Endothelial cell of umbilical vein (primary cell): ENCODE results near the gene MAPK11. TPM values are rescaled to one million over a fixed set of nuclear protein-coding genes. Genes with fewer than 3 reads are reported as not detected.

Experiments used
- BruUV-seq: library from RNA; stranded (reverse); fragments of 400-500 nt; replicated peaks from 2 replicates; lab custom pipeline; 2021; lab: Mats Ljungman, UMichigan
- CTCF ChIA-PET: fragments of 300-600, 350-600 bp; sonication (Branson Sonifier 250); formaldehyde crosslinking; loops from one replicate; lab custom pipeline; 2021; ENCODE audit warnings: antibody characterized with exemption, inconsistent platforms; lab: Charles Lee
- POLR2A ChIA-PET: fragments of 300-600, 350-600 bp; sonication (Branson Sonifier 250); formaldehyde crosslinking; loops from one replicate; lab custom pipeline; 2021; ENCODE audit warnings: antibody characterized with exemption, inconsistent platforms; lab: Charles Lee
- DNase-seq: peaks from one replicate; pipeline ENCODE4 v3.0.0-alpha.2; 2011; ENCODE audit warnings: low read depth, low spot score
- FAIRE-seq: peaks from 2 replicates; lab custom pipeline; 2011; peaks lifted over from hg19 to GRCh38; lab: Jason Lieb, UNC
- H2AFZ ChIP-seq: 2 replicates; pipeline ENCODE4 v1.6.0; 2012; ENCODE audit warnings: low read depth, low read length, control low read depth, inconsistent platforms
- H3K27ac ChIP-seq: 2 replicates; pipeline ENCODE4 v1.5.1; 2011; ENCODE audit warnings: low read depth, mild to moderate bottlenecking, control low read depth, low read length, moderate library complexity; ENCODE audit not compliant: insufficient read depth
- H3K27me3 ChIP-seq, 2 experiments: 2 replicates each; pipeline versions ENCODE4 v1.6.0 to v1.6.1; 2011; ENCODE audit warnings: low read length in 2 of 2, mixed read lengths in 1 of 2; ENCODE audit not compliant: control insufficient read depth in 2 of 2, insufficient read depth in 2 of 2
- H3K36me3 ChIP-seq, 2 experiments: 2 replicates in 1 of 2; 3 replicates in 1 of 2; pipeline ENCODE4 v1.5.1; 2011; ENCODE audit warnings: low read length in 2 of 2, mild to moderate bottlenecking in 1 of 2, moderate library complexity in 1 of 2; ENCODE audit not compliant: control insufficient read depth in 2 of 2, insufficient read depth in 2 of 2; ENCODE audit errors: extremely low read depth in 1 of 2
- H3K4me1 ChIP-seq: 3 replicates; pipeline ENCODE4 v1.5.1; 2011; ENCODE audit warnings: mild to moderate bottlenecking, low read length; ENCODE audit not compliant: control insufficient read depth, insufficient read depth; ENCODE audit errors: extremely low read depth
- H3K4me2 ChIP-seq: 2 replicates; pipeline ENCODE4 v1.6.1; 2011; ENCODE audit warnings: low read length, control low read depth, mixed read lengths; ENCODE audit not compliant: insufficient read depth
- H3K4me3 ChIP-seq, 3 experiments: fragments of 200-600 bp in 1 of 3; sonication (generic), shearing (Covaris generic) in 1 of 3; replicated peaks in 1 of 3; 2 replicates each; pipeline ENCODE4 v1.5.1; 2011 to 2016; ENCODE audit warnings: control low read depth in 3 of 3, low read length in 3 of 3, mild to moderate bottlenecking in 2 of 3, inconsistent platforms in 1 of 3, low read depth in 1 of 3, moderate library complexity in 1 of 3; ENCODE audit not compliant: insufficient read depth in 1 of 3
- H3K79me2 ChIP-seq: 2 replicates; pipeline ENCODE4 v1.6.0; 2012; ENCODE audit warnings: low read length, inconsistent platforms; ENCODE audit not compliant: control insufficient read depth, insufficient read depth
- H3K9ac ChIP-seq: replicated peaks from 2 replicates; pipeline ENCODE3; 2011; ENCODE audit warnings: low read length, control low read depth; ENCODE audit not compliant: insufficient read depth; ENCODE audit errors: extremely low read depth
- H3K9me1 ChIP-seq: replicated peaks from 3 replicates; pipeline ENCODE4 v1.6.0; 2011; ENCODE audit warnings: mild to moderate bottlenecking, low read length; ENCODE audit not compliant: control insufficient read depth, insufficient read depth; ENCODE audit errors: extremely low read depth
- H3K9me3 ChIP-seq: replicated peaks from 2 replicates; pipeline ENCODE4 v1.5.1; 2012; ENCODE audit warnings: low read length, inconsistent platforms; ENCODE audit not compliant: control insufficient read depth, insufficient read depth
- H4K20me1 ChIP-seq: replicated peaks from 2 replicates; pipeline ENCODE3; 2011; ENCODE audit warnings: mild to moderate bottlenecking, low read length; ENCODE audit not compliant: control insufficient read depth, insufficient read depth; ENCODE audit errors: extremely low read depth
- CTCF ChIP-seq, 2 donors: IDR thresholded peaks; 1 replicate in 1 of 2; 2 replicates in 1 of 2; pipeline ENCODE4 v1.5.1; 2011; ENCODE audit warnings: low read length in 2 of 2, mild to moderate bottlenecking in 2 of 2, moderate library complexity in 2 of 2, control low read depth in 1 of 2, inconsistent platforms in 1 of 2, low read depth in 1 of 2; ENCODE audit not compliant: insufficient read depth in 1 of 2; ENCODE audit errors: extremely low read depth in 1 of 2
- EZH2 ChIP-seq: IDR thresholded peaks from 2 replicates; pipeline ENCODE4 v1.6.1; 2012; ENCODE audit warnings: borderline replicate concordance, low read depth, mild to moderate bottlenecking, moderate library complexity, low read length, inconsistent platforms; ENCODE audit not compliant: severe bottlenecking
- FOS ChIP-seq: IDR thresholded peaks from 2 replicates; pipeline ENCODE4 v1.6.1; 2011; ENCODE audit warnings: mild to moderate bottlenecking, low read length, moderate library complexity, borderline replicate concordance; ENCODE audit not compliant: insufficient read depth
- GATA2 ChIP-seq: IDR thresholded peaks from 2 replicates; pipeline ENCODE4 v1.7.0; 2011; ENCODE audit warnings: low read depth, mild to moderate bottlenecking, moderate library complexity, mixed read lengths, low read length; ENCODE audit not compliant: insufficient read length, insufficient read depth
- MAX ChIP-seq: IDR thresholded peaks from 2 replicates; pipeline ENCODE4 v1.6.1; 2011; ENCODE audit not compliant: insufficient read depth, insufficient read length
- MYC ChIP-seq: IDR thresholded peaks from one replicate; pipeline ENCODE4 v1.6.1; 2011; ENCODE audit warnings: mild to moderate bottlenecking, low read depth, low read length
- POLR2A ChIP-seq: IDR thresholded peaks from 2 replicates; pipeline ENCODE4 v1.6.1; 2012; ENCODE audit warnings: low read depth, mild to moderate bottlenecking, control low read depth, low read length
- dilution Hi-C: fragments of 300-500 bp; cut with MboI; formaldehyde crosslinking; loops from one replicate; pipeline ENCODE4 v1.15.0; 2019; ENCODE audit warnings: low sequenced_read_pairs; ENCODE audit not compliant: extremely low pct_ligation_motif_present
- intact Hi-C: fragments of 100-400 bp; cut with micrococcal nuclease; formaldehyde crosslinking; loops from one replicate; pipeline ENCODE4 v1.10.0; 2022
- polyA plus RNA-seq, 4 experiments: library from polyadenylated mRNA; depleted of rRNA in 3 of 4; stranded (reverse) in 3 of 4; unstranded in 1 of 4; fragments of >200 nt; gene quantifications; 2 replicates each; pipeline versions ENCODE4 v1.2.1 to v1.2.3, GENCODE V29; 2011 to 2012; ENCODE audit warnings: missing spikeins in 1 of 4
- total RNA-seq: library from RNA; stranded (reverse); gene quantifications from 2 replicates; pipeline ENCODE4 v1.2.3, GENCODE V29; 2021

The MAPK11 gene
- total and polyA plus RNA-seq, 2 donors (not counting 3 experiments of a cell fraction or from before 2014, with no cell fraction given), result 22.8 to 26.3 TPM

- ChIA-PET CTCF (interaction anchor here (0.9 to 4.9 kb wide), 5 partner anchors 11 to 263 kb away, joined by 3 to 41 read pairs (median 3); partner anchors contain the start of genes HDAC10 and SCO2), POLR2A (no interaction called here)
- Histone ChIP-seq H3K36me3 (peaks cover 0 to 9% of the 10 kb centered on the region in 2 experiments), H3K9ac (no peak overlapping the region), H3K4me1 (peaks cover 11% of the 10 kb centered on the region), H3K27me3 (no peaks in the 10 kb centered on the region), H3K9me1 (no peaks in the 10 kb centered on the region), H3K9me3 (no peaks in the 10 kb centered on the region), H3K27ac (no peak overlapping the region), H3K4me3 (no peak overlapping the region), H3K4me2 (no peak overlapping the region), H4K20me1 (no peaks in the 10 kb centered on the region), H3K79me2 (peaks cover 22% of the 10 kb centered on the region), H2AFZ (no peak overlapping the region)
- no peak for DNase-seq
- intact Hi-C loops, result no loop called here
- TF ChIP-seq POLR2A (no peak), FOS (no peak), GATA2 (no peak), MYC (no peak), EZH2 (no peak), MAX (no peak), CTCF (IDR thresholded peaks at IDR 0.05; ENCODE audit: extremely low read depth in 1 of 2, insufficient read depth in 1 of 2, low read depth in 1 of 2, low read length in 2 of 2) (no peak)
- no TSS peak for BruUV-seq
- dilution Hi-C loops, result no loop called here
- no peak for FAIRE-seq
Observed at GRCh38 chr22:50262460-50262911, 7.7 kb downstream of the MAPK11 start.
